ENCODE data around the gene HNRNPR. TPM values are rescaled to one million over a fixed set of nuclear protein-coding genes. Genes with fewer than 3 reads are reported as not detected.

Gene HNRNPR
- total and polyA plus RNA-seq, 3 experiments from 2014 or later = 184 to 201 (median 199) TPM

- Mint-ChIP-seq H3K36me3 (peaks cover 0 to 31% (median 4%) of the 10 kb centered on the region in 3 donors), H3K4me1 (peaks cover 0 to 6% (median 0%) of the 10 kb centered on the region in 3 donors), H3K9me3 (no peaks in the 10 kb centered on the region), H3K4me3 (no peak overlapping the region), H3K27me3 (no peaks in the 10 kb centered on the region), H3K27ac (no peak overlapping the region)
- Histone ChIP-seq H3K4me1 (ENCODE audit: insufficient read depth, low read length) (no peaks in the 10 kb centered on the region), H3K27ac (ENCODE audit: low read depth, low read length) (no peak overlapping the region), H3K9me3 (ENCODE audit: low read length) (no peaks in the 10 kb centered on the region), H3K4me3 (ENCODE audit: low read length) (no peak overlapping the region), H3K27me3 (ENCODE audit: insufficient read depth, low read length, poor library complexity, severe bottlenecking) (no peaks in the 10 kb centered on the region), H3K36me3 (ENCODE audit: insufficient read depth, low read length) (no peaks in the 10 kb centered on the region)
- POLR2A ChIA-PET = no interaction called here
- CTCF ChIA-PET = no interaction called here
- no peak for DNase-seq
Observed at GRCh38 chr1:23291706-23292105, 52.4 kb downstream of the HNRNPR start.

GRCh38 chr1:23290836-23291565 lies 53.1 kb downstream of the HNRNPR start:
- H3K4me1 ChIP-seq (ENCODE audit: insufficient read depth, low read length) = no peaks in the 10 kb centered on the region
- no peak overlapping the region for H3K27ac ChIP-seq (ENCODE audit: low read depth, low read length)
- Mint-ChIP-seq H3K4me1 (peaks cover 0 to 6% (median 0%) of the 10 kb centered on the region in 3 donors), H3K27me3 (no peaks in the 10 kb centered on the region), H3K4me3 (no peak overlapping the region), H3K27ac (peak overlapping the region in 1 of 8 donors; percentile 46), H3K9me3 (no peaks in the 10 kb centered on the region), H3K36me3 (peaks cover 0 to 33% (median 7%) of the 10 kb centered on the region in 3 donors)
- no peaks in the 10 kb centered on the region for H3K36me3 ChIP-seq (ENCODE audit: insufficient read depth, low read length)
- H3K27me3 ChIP-seq (ENCODE audit: insufficient read depth, low read length, poor library complexity, severe bottlenecking) = no peaks in the 10 kb centered on the region
- ChIA-PET CTCF (no interaction called here), POLR2A (no interaction called here)
- H3K4me3 ChIP-seq (ENCODE audit: low read length) = no peak overlapping the region
- no peaks in the 10 kb centered on the region for H3K9me3 ChIP-seq (ENCODE audit: low read length)
- DNase-seq = no peak

GRCh38 chr1:23288671-23289070 lies 55.4 kb downstream of the HNRNPR start:
- no peaks in the 10 kb centered on the region for H3K27me3 Mint-ChIP-seq
- ChIA-PET CTCF (no interaction called here), POLR2A (no interaction called here)
- Histone ChIP-seq H3K4me1 (ENCODE audit: insufficient read depth, low read length) (no peaks in the 10 kb centered on the region), H3K9me3 (ENCODE audit: low read length) (no peaks in the 10 kb centered on the region), H3K27me3 (ENCODE audit: insufficient read depth, low read length, poor library complexity, severe bottlenecking) (no peaks in the 10 kb centered on the region), H3K4me3 (ENCODE audit: low read length) (no peak overlapping the region), H3K36me3 (ENCODE audit: insufficient read depth, low read length) (peaks cover 3% of the 10 kb centered on the region), H3K27ac (ENCODE audit: low read depth, low read length) (no peak overlapping the region)
- peaks cover 0 to 39% (median 10%) of the 10 kb centered on the region in 3 donors for H3K36me3 Mint-ChIP-seq
- H3K9me3 Mint-ChIP-seq = no peaks in the 10 kb centered on the region
- no peak for DNase-seq
- peaks cover 0 to 6% (median 0%) of the 10 kb centered on the region in 3 donors for H3K4me1 Mint-ChIP-seq
- H3K27ac Mint-ChIP-seq = peak overlapping the region in 1 of 8 donors; percentile 15
- H3K4me3 Mint-ChIP-seq = no peak overlapping the region

DNA sequence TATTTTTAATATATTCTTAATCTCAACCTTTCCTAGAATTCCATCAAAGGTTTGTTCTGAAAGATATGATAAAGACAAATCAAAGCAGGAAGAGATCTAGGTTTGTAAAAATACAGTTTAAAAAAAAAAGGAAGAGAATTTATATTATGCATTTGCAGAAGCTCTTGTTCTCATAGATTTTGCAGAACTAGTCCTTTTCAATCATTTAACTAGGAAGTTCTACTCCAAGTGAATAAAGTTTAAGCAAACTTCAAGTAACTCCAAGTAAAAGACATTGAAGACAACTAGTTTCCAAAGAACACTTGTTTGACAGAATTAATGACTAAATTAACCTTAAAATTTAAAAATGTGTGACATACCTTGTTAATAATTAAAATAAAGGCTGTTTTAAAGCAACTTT lies 55.9 kb downstream of the HNRNPR start:
- no peaks in the 10 kb centered on the region for H3K27me3 Mint-ChIP-seq
- no peak overlapping the region for H3K4me3 ChIP-seq (ENCODE audit: low read length)
- no peak for DNase-seq
- CTCF ChIA-PET = no interaction called here
- H3K9me3 Mint-ChIP-seq = no peaks in the 10 kb centered on the region
- H3K36me3 Mint-ChIP-seq = peaks cover 0 to 41% (median 10%) of the 10 kb centered on the region in 3 donors
- H3K4me1 ChIP-seq (ENCODE audit: insufficient read depth, low read length) = no peaks in the 10 kb centered on the region
- POLR2A ChIA-PET = no interaction called here
- H3K27ac Mint-ChIP-seq = no peak overlapping the region
- no peaks in the 10 kb centered on the region for H3K27me3 ChIP-seq (ENCODE audit: insufficient read depth, low read length, poor library complexity, severe bottlenecking)
- no peak overlapping the region for H3K27ac ChIP-seq (ENCODE audit: low read depth, low read length)
- no peak overlapping the region for H3K4me3 Mint-ChIP-seq
- H3K4me1 Mint-ChIP-seq = peaks cover 0 to 6% (median 0%) of the 10 kb centered on the region in 3 donors
- peaks cover 5% of the 10 kb centered on the region for H3K36me3 ChIP-seq (ENCODE audit: insufficient read depth, low read length)
- H3K9me3 ChIP-seq (ENCODE audit: low read length) = no peaks in the 10 kb centered on the region

GRCh38 chr1:23286401-23286800 lies 57.7 kb downstream of the HNRNPR start:
- peaks cover 5% of the 10 kb centered on the region for H3K36me3 ChIP-seq (ENCODE audit: insufficient read depth, low read length)
- Mint-ChIP-seq H3K9me3 (no peaks in the 10 kb centered on the region), H3K4me1 (no peaks in the 10 kb centered on the region), H3K27me3 (no peaks in the 10 kb centered on the region), H3K36me3 (peaks cover 0 to 56% (median 12%) of the 10 kb centered on the region in 3 donors), H3K27ac (peak overlapping the region in 1 of 8 donors; percentile 24), H3K4me3 (no peak overlapping the region)
- H3K4me1 ChIP-seq (ENCODE audit: insufficient read depth, low read length) = no peaks in the 10 kb centered on the region
- H3K9me3 ChIP-seq (ENCODE audit: low read length) = no peaks in the 10 kb centered on the region
- ChIA-PET POLR2A (no interaction called here), CTCF (no interaction called here)
- H3K27me3 ChIP-seq (ENCODE audit: insufficient read depth, low read length, poor library complexity, severe bottlenecking) = no peaks in the 10 kb centered on the region
- H3K27ac ChIP-seq (ENCODE audit: low read depth, low read length) = no peak overlapping the region
- H3K4me3 ChIP-seq (ENCODE audit: low read length) = no peak overlapping the region
- DNase-seq = no peak

- no peaks in the 10 kb centered on the region for H3K4me1 Mint-ChIP-seq
- H3K4me3 ChIP-seq (ENCODE audit: low read length) = no peak overlapping the region
- peak overlapping the region in 3 of 8 donors; percentile 29 to 78 (median 34) for H3K27ac Mint-ChIP-seq
- peaks cover 5% of the 10 kb centered on the region for H3K36me3 ChIP-seq (ENCODE audit: insufficient read depth, low read length)
- no peaks in the 10 kb centered on the region for H3K27me3 ChIP-seq (ENCODE audit: insufficient read depth, low read length, poor library complexity, severe bottlenecking)
- ChIA-PET CTCF (no interaction called here), POLR2A (no interaction called here)
- H3K27me3 Mint-ChIP-seq = no peaks in the 10 kb centered on the region
- DNase-seq = no peak
- H3K36me3 Mint-ChIP-seq = peaks cover 0 to 68% (median 17%) of the 10 kb centered on the region in 3 donors
- no peaks in the 10 kb centered on the region for H3K4me1 ChIP-seq (ENCODE audit: insufficient read depth, low read length)
- H3K4me3 Mint-ChIP-seq = no peak overlapping the region
- H3K9me3 ChIP-seq (ENCODE audit: low read length) = no peaks in the 10 kb centered on the region
- no peaks in the 10 kb centered on the region for H3K9me3 Mint-ChIP-seq
- no peak overlapping the region for H3K27ac ChIP-seq (ENCODE audit: low read depth, low read length)
Observed at GRCh38 chr1:23283667-23284602, 60.1 kb downstream of the HNRNPR start.

GRCh38 chr1:23282957-23283356 lies 61.1 kb downstream of the HNRNPR start:
- CTCF ChIA-PET = no interaction called here
- POLR2A ChIA-PET = no interaction called here
- H3K9me3 Mint-ChIP-seq = no peaks in the 10 kb centered on the region

DNA sequence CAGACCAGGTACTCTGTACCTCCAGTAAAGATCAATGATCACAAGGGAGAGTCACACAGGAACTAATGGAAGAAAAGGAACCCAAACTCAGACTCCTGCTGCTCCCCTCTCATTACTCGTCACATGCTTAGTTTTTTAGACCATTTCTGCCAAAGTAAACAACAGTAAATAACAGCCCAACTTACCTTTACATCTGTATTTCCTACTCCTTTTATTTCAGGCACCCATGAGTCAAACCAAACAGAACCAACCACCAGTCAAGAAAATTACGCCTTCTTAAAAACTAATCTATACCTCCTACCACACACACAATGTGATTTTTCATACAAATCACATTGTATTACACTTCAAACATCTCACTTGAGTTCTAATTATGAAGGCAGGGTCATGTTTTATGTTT lies 65.4 kb downstream of the HNRNPR start:
- no peaks in the 10 kb centered on the region for H3K4me1 Mint-ChIP-seq
- peaks cover 3 to 17% of the 10 kb centered on the region in 2 donors for H3K27me3 Mint-ChIP-seq
- no peak overlapping the region for H3K4me3 Mint-ChIP-seq
- Histone ChIP-seq H3K4me3 (ENCODE audit: low read length) (no peak overlapping the region), H3K36me3 (ENCODE audit: insufficient read depth, low read length) (peaks cover 2% of the 10 kb centered on the region), H3K27ac (ENCODE audit: low read depth, low read length) (no peak overlapping the region), H3K9me3 (ENCODE audit: low read length) (no peaks in the 10 kb centered on the region), H3K4me1 (ENCODE audit: insufficient read depth, low read length) (no peaks in the 10 kb centered on the region), H3K27me3 (ENCODE audit: insufficient read depth, low read length, poor library complexity, severe bottlenecking) (no peaks in the 10 kb centered on the region)
- no peak for DNase-seq
- ChIA-PET POLR2A (no interaction called here), CTCF (no interaction called here)
- peaks cover 0 to 35% (median 9%) of the 10 kb centered on the region in 3 donors for H3K36me3 Mint-ChIP-seq
- no peaks in the 10 kb centered on the region for H3K9me3 Mint-ChIP-seq
- H3K27ac Mint-ChIP-seq = peak overlapping the region in 1 of 8 donors; percentile 37

More at GRCh38 chr1:23282957-23283356, 61.1 kb downstream of the HNRNPR start:
- no peaks in the 10 kb centered on the region for H3K9me3 ChIP-seq (ENCODE audit: low read length)
- H3K36me3 Mint-ChIP-seq = peaks cover 0 to 65% (median 17%) of the 10 kb centered on the region in 3 donors
- no peak overlapping the region for H3K4me3 ChIP-seq (ENCODE audit: low read length)
- H3K27ac Mint-ChIP-seq = peak overlapping the region in 1 of 8 donors; percentile 80
- no peaks in the 10 kb centered on the region for H3K4me1 Mint-ChIP-seq
- H3K4me1 ChIP-seq (ENCODE audit: insufficient read depth, low read length) = no peaks in the 10 kb centered on the region
- no peak overlapping the region for H3K4me3 Mint-ChIP-seq
- peaks cover 5% of the 10 kb centered on the region for H3K36me3 ChIP-seq (ENCODE audit: insufficient read depth, low read length)
- no peaks in the 10 kb centered on the region for H3K27me3 Mint-ChIP-seq
- DNase-seq = no peak
- H3K27ac ChIP-seq (ENCODE audit: low read depth, low read length) = no peak overlapping the region
- no peaks in the 10 kb centered on the region for H3K27me3 ChIP-seq (ENCODE audit: insufficient read depth, low read length, poor library complexity, severe bottlenecking)
